Adrenal gland (tissue), 12 donors: ENCODE results near the gene ZNF438. TPM values are rescaled to one million over a fixed set of nuclear protein-coding genes. Genes with fewer than 3 reads are reported as not detected.

Experiments used
- DNase-seq, 7 donors: peaks; one replicate each; pipeline ENCODE4 v3.0.0-alpha.2; 2019 to 2020
- H3K27ac ChIP-seq, 5 donors: fragments of 200-600 bp; sonication (generic) in 4 of 5; 1 replicate in 3 of 5; 2 replicates in 2 of 5; pipeline versions ENCODE4 v1.5.1 to v1.8.0; 2016 to 2020; ENCODE audit warnings: mild to moderate bottlenecking in 1 of 5
- H3K27me3 ChIP-seq: fragments of 200-600 bp; 2 replicates; pipeline ENCODE4 v1.8.0; 2021
- H3K36me3 ChIP-seq, 2 donors: fragments of 200-600 bp; replicated peaks in 1 of 2; 1 replicate in 1 of 2; 2 replicates in 1 of 2; pipeline versions ENCODE4 v1.5.1 to v1.8.0; 2018 to 2022
- H3K4me1 ChIP-seq, 2 donors: fragments of 200-600 bp; replicated peaks in 1 of 2; 1 replicate in 1 of 2; 2 replicates in 1 of 2; pipeline versions ENCODE4 v1.5.1 to v1.8.0; 2018 to 2021
- H3K4me3 ChIP-seq, 4 donors: fragments of 200-600 bp; sonication (generic) in 3 of 4; one replicate each; pipeline ENCODE4 v1.5.1; 2016 to 2018
- H3K9me3 ChIP-seq, 3 donors: fragments of 200-600 bp; sonication (generic) in 1 of 3; replicated peaks in 1 of 3; 1 replicate in 2 of 3; 2 replicates in 1 of 3; pipeline versions ENCODE4 v1.5.1 to v1.8.0; 2016 to 2021
- POLR2A ChIP-seq, 2 donors: fragments of 450-650 bp; IDR thresholded peaks; one replicate each; pipeline ENCODE4 v1.6.1; 2017; ENCODE audit warnings: antibody characterized with exemption in 2 of 2, mild to moderate bottlenecking in 2 of 2, moderate library complexity in 1 of 2
- WGBS, 4 donors: extraction: QIAGEN DNeasy Blood & Tissue Kit in 2 of 4; methylation state at CpG; one replicate each; pipeline versions ENCODE4 v1.1.5 to v1.1.7; 2013 to 2017; 5-methylcytosine and 5-hydroxymethylcytosine counted together
- intact Hi-C, 2 donors: fragments of 100-400 bp; cut with DNase I; formaldehyde crosslinking; loops; one replicate each; pipeline versions ENCODE4 v1.14.1 to v1.15.0; 2022 to 2023
- polyA plus RNA-seq, 3 donors: library from polyadenylated mRNA; stranded (reverse); fragments of 200-250 nt in 2 of 3; fragments of 350-450 nt in 1 of 3; fragmentation: Illumina TruSeq in 1 of 3; extraction: RNeasy Lipid Tissue Mini Kit (QIAGEN cat#74804) in 1 of 3; gene quantifications; one replicate each; pipeline ENCODE4 v1.2.3, GENCODE V29; 2013 to 2014
- total RNA-seq, 9 donors: library from RNA; depleted of rRNA in 4 of 9; stranded (reverse); fragments of >200 nt in 4 of 9; fragments of 120-200 nt in 1 of 9; fragmentation: NEBNext Ultra II Directional in 1 of 9; extraction: Animal tissue kit (Norgen Biotek cat#: 25700) in 1 of 9; gene quantifications; one replicate each; pipeline versions ENCODE4 v1.1.0 to v1.2.4, GENCODE V29; 2013 to 2023
- TF ChIP-seq, protein P1 (sequence below), 6 experiments: fragments of 450-650 bp in 4 of 6; fragments of 200-600 bp in 2 of 6; sonication (generic) in 1 of 6; IDR thresholded peaks; 1 replicate in 5 of 6; 2 replicates in 1 of 6; pipeline versions ENCODE4 v1.5.1 to v1.8.0; 2016 to 2021; ENCODE audit warnings: antibody characterized with exemption in 6 of 6, mild to moderate bottlenecking in 2 of 6, moderate library complexity in 1 of 6
- donor health status: healthy with polysubstance abuse.
- donor health status: Bipolar disorder and iron deficiency.
- donor health status: DM: yes; HTN: yes; CAD: no.
- donor health status: DM: no; HTN: no; CAD: no.
- donor health status: DM: no; HTN: no; CAD: no.
- donor health status: DM: yes; HTN: yes; CAD: no.

Gene ZNF438
- total and polyA plus RNA-seq, 12 donors, result 3.4 to 15.5 (median 5.7) TPM

DNA sequence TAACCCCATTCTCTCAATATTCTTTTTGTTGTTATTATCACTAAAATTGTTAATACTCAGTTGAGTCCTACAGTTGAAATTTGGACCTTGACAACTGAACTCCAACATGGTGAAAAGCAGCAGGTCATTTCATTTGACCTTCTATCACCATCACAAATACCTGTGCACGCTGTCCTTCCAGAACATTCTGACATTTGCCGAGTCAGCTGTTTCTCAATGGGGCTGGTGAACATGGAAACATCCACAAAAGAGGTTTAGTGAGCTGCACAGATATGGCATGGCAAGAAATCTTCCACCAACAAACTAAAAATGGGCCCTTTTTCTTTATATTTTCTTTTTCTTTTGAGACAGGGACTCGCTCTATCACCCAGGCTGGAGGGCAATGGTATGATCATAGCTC is 169.7 kb downstream of the ZNF438 start:
- no peak for DNase-seq
- no peaks in the 10 kb centered on the region for H3K9me3 ChIP-seq
- intact Hi-C loops, result no loop called here
- H3K4me1 ChIP-seq, result peaks cover 9 to 28% of the 10 kb centered on the region in 2 donors
- no peaks in the 10 kb centered on the region for H3K27me3 ChIP-seq
- H3K36me3 ChIP-seq, result no peaks in the 10 kb centered on the region
- TF ChIP-seq POLR2A (IDR thresholded peaks at IDR 0.05), result no peak
- TF ChIP-seq, protein P1, sequence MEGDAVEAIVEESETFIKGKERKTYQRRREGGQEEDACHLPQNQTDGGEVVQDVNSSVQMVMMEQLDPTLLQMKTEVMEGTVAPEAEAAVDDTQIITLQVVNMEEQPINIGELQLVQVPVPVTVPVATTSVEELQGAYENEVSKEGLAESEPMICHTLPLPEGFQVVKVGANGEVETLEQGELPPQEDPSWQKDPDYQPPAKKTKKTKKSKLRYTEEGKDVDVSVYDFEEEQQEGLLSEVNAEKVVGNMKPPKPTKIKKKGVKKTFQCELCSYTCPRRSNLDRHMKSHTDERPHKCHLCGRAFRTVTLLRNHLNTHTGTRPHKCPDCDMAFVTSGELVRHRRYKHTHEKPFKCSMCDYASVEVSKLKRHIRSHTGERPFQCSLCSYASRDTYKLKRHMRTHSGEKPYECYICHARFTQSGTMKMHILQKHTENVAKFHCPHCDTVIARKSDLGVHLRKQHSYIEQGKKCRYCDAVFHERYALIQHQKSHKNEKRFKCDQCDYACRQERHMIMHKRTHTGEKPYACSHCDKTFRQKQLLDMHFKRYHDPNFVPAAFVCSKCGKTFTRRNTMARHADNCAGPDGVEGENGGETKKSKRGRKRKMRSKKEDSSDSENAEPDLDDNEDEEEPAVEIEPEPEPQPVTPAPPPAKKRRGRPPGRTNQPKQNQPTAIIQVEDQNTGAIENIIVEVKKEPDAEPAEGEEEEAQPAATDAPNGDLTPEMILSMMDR (IDR thresholded peaks at IDR 0.05), result no peak
- H3K27ac ChIP-seq, result peak overlapping the region in 2 of 5 donors; percentile 46 to 59
- WGBS, 4 donors, result 85 to 91% (median 87%) methylated on average over 3 of the region's 3 CpGs
- H3K4me3 ChIP-seq, result no peak overlapping the region

DNA sequence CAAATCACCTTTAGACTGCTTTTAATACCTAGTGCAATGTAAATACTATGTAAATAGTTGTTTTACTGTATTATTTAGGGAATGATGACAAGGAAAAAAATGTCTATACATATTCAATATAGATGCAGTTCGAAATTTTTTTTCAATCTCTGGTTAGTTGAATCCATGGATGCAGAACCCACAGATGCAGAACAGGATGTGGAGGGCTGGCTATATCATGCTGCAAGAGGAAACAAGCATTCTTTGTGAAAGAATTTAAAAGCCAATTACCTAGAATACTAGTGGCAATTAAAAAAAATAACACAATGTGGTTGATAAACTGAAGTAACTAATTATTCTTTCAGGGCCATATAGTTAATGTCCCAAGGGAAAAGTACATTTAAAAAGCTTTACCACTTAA is 170.4 kb downstream of the ZNF438 start:
- intact Hi-C loops, result no loop called here
- Histone ChIP-seq H3K9me3 (no peaks in the 10 kb centered on the region), H3K27ac (no peak overlapping the region), H3K36me3 (no peaks in the 10 kb centered on the region), H3K4me3 (no peak overlapping the region), H3K27me3 (no peaks in the 10 kb centered on the region), H3K4me1 (peaks cover 9 to 30% of the 10 kb centered on the region in 2 donors)
- no peak for DNase-seq
- TF ChIP-seq, protein P1 (IDR thresholded peaks at IDR 0.05), result no peak
- TF ChIP-seq POLR2A (IDR thresholded peaks at IDR 0.05), result no peak
- 67 to 77% (median 73%) methylated on average over 1 of the region's 1 CpG for WGBS, 4 donors

GRCh38 chr10:30858499-30858898 is 173.2 kb downstream of the ZNF438 start:
- DNase-seq, result no peak
- peak overlapping the region in 1 of 5 donors; percentile 64 for H3K27ac ChIP-seq
- peaks cover 9 to 32% of the 10 kb centered on the region in 2 donors for H3K4me1 ChIP-seq
- H3K4me3 ChIP-seq, result no peak overlapping the region
- TF ChIP-seq, protein P1 (IDR thresholded peaks at IDR 0.05), result no peak
- no peak for TF ChIP-seq POLR2A (IDR thresholded peaks at IDR 0.05)
- no peaks in the 10 kb centered on the region for H3K9me3 ChIP-seq
- WGBS, 4 donors, result 62 to 87% (median 78%) methylated on average over 2 of the region's 2 CpGs
- H3K27me3 ChIP-seq, result no peaks in the 10 kb centered on the region
- intact Hi-C loops, result no loop called here
- H3K36me3 ChIP-seq, result no peaks in the 10 kb centered on the region

- peak in 6 of 7 donors; percentile 19 to 61 (median 37) for DNase-seq
- 59 to 71% (median 67%) methylated on average over 3 of the region's 3 CpGs for WGBS, 4 donors
- Histone ChIP-seq H3K27ac (peak overlapping the region in 1 of 5 donors; percentile 64), H3K9me3 (no peaks in the 10 kb centered on the region), H3K27me3 (no peaks in the 10 kb centered on the region), H3K4me3 (no peak overlapping the region), H3K36me3 (no peaks in the 10 kb centered on the region), H3K4me1 (peaks cover 6 to 29% of the 10 kb centered on the region in 2 donors)
- intact Hi-C loops, result no loop called here
- TF ChIP-seq, protein P1 (IDR thresholded peaks at IDR 0.05), result no peak
- TF ChIP-seq POLR2A (IDR thresholded peaks at IDR 0.05), result no peak
Measured at GRCh38 chr10:30857803-30858202, 173.9 kb downstream of the ZNF438 start.
